ENCODE results near the gene TRAK1. TPM values are rescaled to one million over a fixed set of nuclear protein-coding genes. Genes with fewer than 3 reads are reported as not detected.
A peak's percentile ranks its signal among the peaks of the same experiment; 100 is the strongest.

The TRAK1 gene
- total RNA-seq, 1 donor from 2014 or later: 49.6 TPM

GRCh38 chr3:42257007-42257406 lies 165.8 kb downstream of the TRAK1 start:
- intact Hi-C loops (cut with DNase I): no loop called here
- Histone ChIP-seq H3K4me1 (no peaks in the 10 kb centered on the region), H3K9me3 (no peaks in the 10 kb centered on the region), H3K4me3 (no peak overlapping the region), H3K27ac (no peak overlapping the region), H3K27me3 (peaks cover 14% of the 10 kb centered on the region), H3K36me3 (no peaks in the 10 kb centered on the region)
- TF ChIP-seq, protein P1, sequence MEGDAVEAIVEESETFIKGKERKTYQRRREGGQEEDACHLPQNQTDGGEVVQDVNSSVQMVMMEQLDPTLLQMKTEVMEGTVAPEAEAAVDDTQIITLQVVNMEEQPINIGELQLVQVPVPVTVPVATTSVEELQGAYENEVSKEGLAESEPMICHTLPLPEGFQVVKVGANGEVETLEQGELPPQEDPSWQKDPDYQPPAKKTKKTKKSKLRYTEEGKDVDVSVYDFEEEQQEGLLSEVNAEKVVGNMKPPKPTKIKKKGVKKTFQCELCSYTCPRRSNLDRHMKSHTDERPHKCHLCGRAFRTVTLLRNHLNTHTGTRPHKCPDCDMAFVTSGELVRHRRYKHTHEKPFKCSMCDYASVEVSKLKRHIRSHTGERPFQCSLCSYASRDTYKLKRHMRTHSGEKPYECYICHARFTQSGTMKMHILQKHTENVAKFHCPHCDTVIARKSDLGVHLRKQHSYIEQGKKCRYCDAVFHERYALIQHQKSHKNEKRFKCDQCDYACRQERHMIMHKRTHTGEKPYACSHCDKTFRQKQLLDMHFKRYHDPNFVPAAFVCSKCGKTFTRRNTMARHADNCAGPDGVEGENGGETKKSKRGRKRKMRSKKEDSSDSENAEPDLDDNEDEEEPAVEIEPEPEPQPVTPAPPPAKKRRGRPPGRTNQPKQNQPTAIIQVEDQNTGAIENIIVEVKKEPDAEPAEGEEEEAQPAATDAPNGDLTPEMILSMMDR (IDR thresholded peaks at IDR 0.05): no peak
- no peak for ATAC-seq
- no peak for DNase-seq

DNA sequence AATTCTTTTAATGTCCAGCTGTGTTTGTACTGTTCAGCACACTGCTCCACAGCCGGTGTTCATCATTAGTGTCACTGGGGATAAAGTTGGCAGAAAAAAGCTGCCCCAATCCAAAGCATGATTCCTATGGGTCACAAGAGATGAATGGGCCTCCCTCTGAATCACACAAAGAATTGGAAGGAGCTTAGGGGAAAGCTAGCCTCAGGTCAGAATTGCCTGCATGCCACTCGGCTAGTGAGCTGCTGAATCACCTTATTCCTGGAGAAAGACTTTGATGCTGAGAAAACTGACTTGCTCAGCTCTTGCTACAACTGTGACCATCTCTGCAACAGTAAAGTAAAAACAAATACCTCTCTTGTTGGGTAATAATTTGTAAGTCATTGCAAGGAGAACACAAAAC lies 171.4 kb downstream of the TRAK1 start:
- DNase-seq: no peak

GRCh38 chr3:42263354-42264346 lies 172.5 kb downstream of the TRAK1 start:
- no peaks in the 10 kb centered on the region for H3K36me3 ChIP-seq
- ATAC-seq (peak; percentile 50), DNase-seq (no peak)
- TF ChIP-seq, protein P1 (IDR thresholded peaks at IDR 0.05): no peak
- H3K9me3 ChIP-seq: no peaks in the 10 kb centered on the region
- intact Hi-C loops (cut with DNase I): no loop called here
- peaks cover 15% of the 10 kb centered on the region for H3K4me1 ChIP-seq
- H3K27me3 ChIP-seq: peaks cover 54% of the 10 kb centered on the region
- H3K4me3 ChIP-seq: peak overlapping the region; percentile 29
- no peak overlapping the region for H3K27ac ChIP-seq

More for the DNA sequence above, 171.4 kb downstream of the TRAK1 start:
- no peak overlapping the region for H3K27ac ChIP-seq
- ATAC-seq: no peak
- H3K27me3 ChIP-seq: peaks cover 54% of the 10 kb centered on the region
- H3K4me3 ChIP-seq: no peak overlapping the region
- intact Hi-C loops (cut with DNase I): no loop called here
- H3K36me3 ChIP-seq: no peaks in the 10 kb centered on the region
- peaks cover 15% of the 10 kb centered on the region for H3K4me1 ChIP-seq
- H3K9me3 ChIP-seq: no peaks in the 10 kb centered on the region
- TF ChIP-seq, protein P1 (IDR thresholded peaks at IDR 0.05): no peak

GRCh38 chr3:42264399-42265058 lies 173.4 kb downstream of the TRAK1 start:
- Histone ChIP-seq H3K36me3 (no peaks in the 10 kb centered on the region), H3K4me1 (peaks cover 15% of the 10 kb centered on the region), H3K27me3 (peaks cover 54% of the 10 kb centered on the region), H3K9me3 (no peaks in the 10 kb centered on the region), H3K4me3 (no peak overlapping the region), H3K27ac (no peak overlapping the region)
- peak; percentile 83 for ATAC-seq
- intact Hi-C loops (cut with DNase I): no loop called here
- peak; percentile 74 for DNase-seq
- TF ChIP-seq, protein P1 (IDR thresholded peaks at IDR 0.05): no peak

DNA sequence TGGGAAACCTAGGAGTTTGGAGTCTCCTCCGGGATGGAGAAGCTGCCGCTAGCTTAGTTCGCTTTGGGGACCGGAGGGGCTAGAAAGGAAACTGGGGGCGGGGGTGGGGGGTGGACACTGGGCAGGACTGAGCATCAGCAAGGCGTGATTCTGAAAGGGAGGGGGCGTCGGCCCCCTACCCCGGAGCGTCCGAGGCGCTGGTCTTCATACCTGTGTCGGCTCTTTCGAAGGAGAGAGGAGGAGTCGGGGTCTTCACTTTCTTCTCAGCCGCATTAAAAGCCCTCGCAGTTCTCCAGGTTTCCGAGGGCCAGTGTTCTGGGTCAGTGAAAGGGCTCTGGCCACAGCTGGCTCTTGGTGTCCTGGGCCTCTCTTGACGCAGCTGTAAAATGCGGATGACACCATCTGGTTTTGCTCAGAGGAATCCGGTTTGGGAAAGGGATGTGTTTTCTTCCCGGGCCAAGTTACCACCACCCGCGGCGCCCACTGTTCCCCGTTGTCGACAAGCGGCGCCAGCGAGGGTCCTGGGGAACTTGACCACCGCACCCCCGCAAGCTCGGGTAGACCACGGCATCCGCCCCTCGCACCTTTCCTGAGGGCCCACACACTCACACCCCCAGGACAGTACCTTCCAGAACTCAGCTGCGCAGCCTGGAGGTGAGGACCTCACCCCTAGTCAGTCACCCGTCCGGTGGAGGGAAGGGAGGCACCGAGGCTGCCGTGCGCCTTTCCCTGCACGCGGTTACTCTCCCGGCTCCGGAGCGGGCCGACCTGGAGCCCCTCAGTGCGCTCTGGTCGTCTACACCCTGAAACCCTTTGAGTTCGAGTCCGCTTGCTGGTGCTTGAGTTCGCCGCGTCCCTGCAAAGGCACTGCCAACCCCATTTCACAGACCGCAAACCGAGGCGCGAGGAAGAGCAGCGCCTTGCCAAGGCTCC lies 174.2 kb downstream of the TRAK1 start:
- intact Hi-C loops (cut with DNase I): no loop called here
- peaks cover 15% of the 10 kb centered on the region for H3K4me1 ChIP-seq
- TF ChIP-seq, protein P1 (IDR thresholded peaks at IDR 0.05): no peak
- no peak for DNase-seq
- no peak for ATAC-seq
- no peak overlapping the region for H3K4me3 ChIP-seq
- no peaks in the 10 kb centered on the region for H3K9me3 ChIP-seq
- peaks cover 54% of the 10 kb centered on the region for H3K27me3 ChIP-seq
- no peak overlapping the region for H3K27ac ChIP-seq
- no peaks in the 10 kb centered on the region for H3K36me3 ChIP-seq

Measured in upper lobe of right lung (tissue), 1 donor.